Stimulated activated CD4-positive, alpha-beta T cell treated with anti-CD3 and anti-CD28 coated beads, TNF-alpha, amount 100 ng/mL, for 1 hour (primary cell): ENCODE data around the gene NRN1L.

Experiments
- DNase-seq, 3 donors: peaks; one replicate each; pipeline ENCODE4 v3.0.0-alpha.2; 2020; ENCODE audit warnings: low read depth in 3 of 3, low spot score in 1 of 3

NRN1L gene

GRCh38 chr16:67915831-67916723 lies 31.4 kb downstream of the NRN1L start:
- no peak for DNase-seq

- no peak for DNase-seq
Measured at GRCh38 chr16:67917140-67917851, 32.6 kb downstream of the NRN1L start.

GRCh38 chr16:67917852-67918236 lies 33.2 kb downstream of the NRN1L start:
- DNase-seq = no peak

- no peak for DNase-seq
Measured at GRCh38 chr16:67919622-67920221, 35.0 kb downstream of the NRN1L start.

GRCh38 chr16:67922221-67922620 lies 37.5 kb downstream of the NRN1L start:
- no peak for DNase-seq

- DNase-seq = no peak
Measured at GRCh38 chr16:67922740-67923139, 38.1 kb downstream of the NRN1L start.

GRCh38 chr16:67923414-67924116 lies 38.9 kb downstream of the NRN1L start:
- DNase-seq = no peak

GRCh38 chr16:67924140-67924906 lies 39.6 kb downstream of the NRN1L start:
- no peak for DNase-seq

GRCh38 chr16:67926181-67926750 lies 41.6 kb downstream of the NRN1L start:
- DNase-seq = no peak

- no peak for DNase-seq
Measured at GRCh38 chr16:67927131-67927941, 42.7 kb downstream of the NRN1L start.

- DNase-seq = no peak
Measured at GRCh38 chr16:67928147-67928546, 43.5 kb downstream of the NRN1L start.

- DNase-seq = peak; percentile 36 to 66 (median 48)
Measured at GRCh38 chr16:67928561-67929364, 44.1 kb downstream of the NRN1L start.

GRCh38 chr16:67930191-67930590 lies 45.5 kb downstream of the NRN1L start:
- no peak for DNase-seq

GRCh38 chr16:67930678-67931211 lies 46.1 kb downstream of the NRN1L start:
- no peak for DNase-seq

- DNase-seq = no peak
Measured at GRCh38 chr16:67931712-67932461, 47.2 kb downstream of the NRN1L start, which contains the start of gene CTRL. CTRL (minus strand) TSS chr16:67931862; CDS start chr16:67931852, 10 bp downstream.

GRCh38 chr16:67932462-67932840 lies 47.8 kb downstream of the NRN1L start:
- no peak for DNase-seq

- no peak for DNase-seq
Measured at GRCh38 chr16:67933805-67934204, 49.1 kb downstream of the NRN1L start.
